ENCODE measurements around the gene ANKRD10.

- no peak for TF ChIP-seq CTCF (conservative IDR thresholded peaks at IDR 0.05)
- TF ChIP-seq ZFX (IDR thresholded peaks at IDR 0.05), result no peak
Measured at GRCh38 chr13:110869805-110870706, 44.8 kb downstream of the ANKRD10 start.
